Amniotic stem cell (primary cell): Measurements from ENCODE around the gene UQCC5.

Experiments used
- DNase-seq: peaks from one replicate; lab custom pipeline; 2025; lab: John Stamatoyannopoulos, UW

UQCC5 gene

DNA sequence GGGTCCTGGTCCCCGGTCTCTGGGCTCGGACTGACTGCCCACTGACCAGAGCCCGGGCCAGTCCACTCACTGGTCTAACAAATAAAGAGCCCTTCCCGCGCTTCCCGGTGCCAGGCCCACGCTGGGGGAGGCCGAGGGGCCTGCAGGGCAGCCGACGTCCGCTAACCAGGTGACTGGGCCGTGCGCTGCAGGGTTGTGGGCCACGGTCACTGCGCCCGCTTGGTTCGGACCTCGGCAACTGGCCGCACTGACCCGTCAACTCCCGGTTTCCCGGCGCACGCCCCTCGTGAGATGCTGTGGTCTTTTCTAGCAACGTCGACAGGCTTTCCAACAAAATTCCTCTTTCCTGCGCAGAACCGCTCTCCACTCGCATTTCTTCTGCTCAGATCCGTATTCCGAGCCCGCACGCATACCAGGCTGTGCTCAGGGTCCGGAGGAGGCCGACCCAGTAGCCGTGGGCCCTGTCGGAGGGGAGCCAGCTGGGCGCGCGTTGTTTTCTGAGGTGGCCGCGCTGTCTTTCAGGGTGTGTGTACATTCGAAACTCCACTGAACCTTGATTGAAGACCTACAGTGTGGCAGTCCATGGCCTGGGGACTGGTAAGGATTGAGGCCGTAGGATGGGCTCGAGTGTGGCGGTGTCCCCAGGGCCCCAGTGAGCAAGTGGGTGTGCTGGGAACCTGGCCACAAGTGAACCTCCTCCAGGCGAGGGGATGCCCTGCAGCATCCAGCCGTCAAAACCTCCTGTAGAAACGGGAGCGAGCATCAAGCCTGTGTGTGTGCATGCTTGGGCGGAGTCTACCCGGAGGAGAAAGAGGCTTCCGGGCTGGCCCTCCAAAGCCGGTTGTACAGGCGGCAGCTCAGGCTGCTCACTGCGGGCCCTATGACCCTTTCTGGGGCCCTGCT, 1.9 kb upstream of the UQCC5 start:
- no peak for DNase-seq

DNA sequence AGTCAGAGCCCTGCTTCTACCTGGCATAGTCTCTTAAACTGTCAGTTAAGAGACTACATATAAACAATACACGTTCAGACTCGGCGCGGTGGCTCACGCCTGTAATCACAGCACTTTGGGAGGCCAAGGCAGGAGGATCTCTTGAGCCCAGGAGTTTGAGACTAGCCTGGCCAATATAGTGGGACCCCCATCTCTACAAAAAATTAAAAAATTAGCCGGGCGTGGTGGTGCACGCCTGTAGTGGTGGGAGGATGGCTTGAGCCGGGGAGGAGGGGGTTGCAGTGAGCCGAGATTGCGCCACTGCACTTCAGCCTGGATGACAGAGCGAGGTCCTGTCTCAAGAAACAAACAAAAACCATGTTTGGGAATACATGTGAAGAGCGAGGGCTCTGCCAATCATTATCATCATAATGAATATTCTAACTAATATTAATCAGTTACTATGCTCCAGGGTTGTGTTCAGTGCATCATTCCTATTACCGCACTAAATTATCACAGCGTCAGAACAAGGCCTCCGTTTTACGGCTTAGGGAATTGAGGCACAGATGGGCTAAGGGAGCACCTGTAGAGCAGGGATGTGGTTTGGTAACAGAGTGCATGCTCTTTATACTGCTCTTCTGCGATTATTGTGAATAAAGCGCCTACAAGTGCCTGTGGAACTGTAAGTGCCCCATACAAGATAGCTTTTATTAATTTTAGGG, 844 bp upstream of the UQCC5 start:
- DNase-seq, result no peak

DNA sequence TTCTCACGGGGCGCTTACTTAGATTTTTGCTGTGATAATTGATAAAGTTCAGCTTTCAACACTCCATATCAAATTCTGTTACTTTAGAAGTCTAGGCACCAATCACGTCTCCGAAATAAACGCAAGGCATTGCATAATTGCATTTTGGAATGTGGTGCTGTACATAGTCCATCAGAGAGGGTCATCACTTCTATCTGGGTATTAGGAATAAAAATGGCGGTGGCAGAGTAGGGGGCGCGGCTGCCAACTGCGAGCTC, 365 bp upstream of the UQCC5 start:
- no peak for DNase-seq

DNA sequence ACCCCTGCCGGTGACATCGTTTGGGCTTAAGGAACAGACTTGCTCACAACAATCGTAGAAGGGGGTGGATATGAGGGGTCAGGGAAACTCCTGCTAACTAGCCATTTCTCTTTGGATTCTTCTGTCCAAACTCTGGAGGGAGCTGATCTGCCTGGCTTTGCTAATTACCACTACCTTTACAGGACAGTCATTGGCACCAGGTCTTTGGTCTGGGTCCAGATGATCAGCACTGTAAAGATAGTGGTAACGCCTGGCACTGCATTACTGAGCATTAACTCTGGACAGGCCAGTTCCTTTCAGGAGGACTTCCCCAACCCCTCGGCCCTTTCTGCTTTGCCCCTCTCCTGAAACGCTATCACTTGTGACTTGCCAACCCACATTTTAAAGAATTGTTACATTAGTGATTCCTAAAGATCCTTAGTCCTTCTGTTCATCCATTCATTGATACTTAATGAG, 788 bp downstream of the UQCC5 start:
- no peak for DNase-seq

DNA sequence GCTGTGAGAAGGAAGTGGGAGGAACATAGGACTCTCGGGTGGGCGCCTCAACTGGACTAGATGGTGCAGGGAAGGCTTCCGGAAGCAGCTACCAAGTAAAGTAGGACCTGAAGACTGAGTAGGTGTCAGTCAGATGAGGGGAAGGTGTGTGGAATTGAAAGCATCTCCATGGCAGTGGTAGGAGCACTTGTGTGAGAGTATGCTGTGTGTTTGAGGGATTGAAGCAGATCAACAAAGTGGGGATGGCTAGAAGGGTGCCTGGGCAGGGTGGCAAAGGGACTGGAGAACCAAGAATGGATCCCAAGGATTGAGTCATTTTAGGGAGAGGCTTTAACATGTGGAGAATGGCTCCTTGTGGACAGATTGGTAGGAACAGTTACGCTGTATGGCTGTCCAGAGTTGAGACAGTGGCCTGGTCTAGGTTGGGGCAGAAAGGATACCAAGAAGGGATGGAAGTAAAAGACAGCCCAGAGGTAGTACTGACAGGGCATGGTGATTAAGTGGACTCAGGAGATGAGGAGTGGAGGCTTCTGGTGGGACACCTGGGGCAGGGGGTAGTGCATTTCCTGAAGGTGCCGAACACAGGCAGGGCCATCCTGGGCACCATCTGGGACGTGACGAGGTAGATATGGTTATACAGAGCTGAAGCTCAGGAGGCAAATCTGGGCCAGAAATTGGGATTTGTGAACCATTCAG, 1.5 kb downstream of the UQCC5 start:
- DNase-seq, result no peak

DNA sequence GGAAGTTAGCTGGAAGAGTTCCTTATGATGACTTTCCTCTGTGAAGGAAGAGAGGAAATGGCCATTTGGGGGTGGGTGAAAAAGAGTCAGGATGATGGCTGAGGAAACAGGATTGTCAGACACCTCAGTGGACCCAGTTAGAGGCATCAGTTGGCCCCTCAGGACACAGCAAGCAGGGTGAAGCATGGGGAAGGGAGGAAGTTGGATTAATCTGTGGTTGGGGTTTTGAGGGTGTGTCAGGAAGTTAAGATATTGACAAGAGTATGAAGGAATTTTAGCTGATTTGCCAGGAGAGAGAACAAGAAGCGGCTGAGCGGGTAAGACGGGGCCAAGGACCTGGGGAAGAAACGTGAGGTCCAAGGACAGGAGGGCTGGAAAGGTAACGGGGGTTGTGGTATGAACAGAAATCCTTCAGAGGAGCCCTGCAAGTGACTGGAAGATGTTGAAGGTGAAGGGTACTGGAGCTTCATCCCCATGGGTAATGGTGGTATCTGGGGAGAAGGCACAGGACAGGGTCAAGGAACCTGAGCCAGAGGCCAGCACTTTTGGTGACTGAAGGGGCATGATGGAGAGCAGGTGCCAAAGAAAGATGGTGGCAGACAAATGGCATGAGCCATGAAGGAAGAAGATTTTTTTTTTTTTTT, 2.7 kb downstream of the UQCC5 start:
- no peak for DNase-seq

DNA sequence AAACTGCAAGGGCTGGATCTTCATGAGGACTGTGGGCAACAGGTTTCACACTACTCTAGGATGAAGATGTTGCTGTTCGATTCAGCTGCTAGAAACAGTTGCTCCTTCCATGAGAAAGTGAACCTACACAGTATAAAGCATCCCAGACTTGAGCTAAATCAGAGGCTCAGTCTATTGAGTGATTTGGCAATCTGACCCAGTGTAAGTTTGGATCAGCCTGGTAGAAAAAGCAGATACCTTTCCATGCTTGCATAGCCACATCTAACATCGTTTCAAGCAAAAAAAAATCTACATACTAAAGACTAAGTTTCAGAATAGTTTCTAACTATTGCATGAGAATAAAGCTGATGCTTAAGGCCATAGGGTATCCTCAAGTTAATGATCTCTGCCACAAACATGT, 4.6 kb downstream of the UQCC5 start:
- no peak for DNase-seq

DNA sequence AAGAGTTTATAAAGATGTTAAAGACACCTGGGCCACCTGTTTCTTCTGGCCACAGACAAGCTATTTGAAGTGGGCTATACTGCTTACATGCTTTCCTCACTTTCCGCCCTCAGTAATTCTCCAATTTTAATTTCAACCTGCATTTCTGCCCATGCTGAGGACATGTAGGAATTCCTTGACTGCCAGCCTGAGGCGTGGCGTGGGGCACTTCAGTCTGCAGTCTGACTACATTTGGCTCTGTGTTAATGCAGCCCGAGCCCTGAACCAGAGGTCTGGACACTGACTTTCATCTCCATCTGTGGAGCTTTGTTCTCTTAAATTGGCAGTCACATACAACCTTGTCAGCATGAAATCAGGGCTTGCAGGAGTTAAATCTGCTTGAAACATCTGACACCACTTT, 8.5 kb downstream of the UQCC5 start:
- no peak for DNase-seq

DNA sequence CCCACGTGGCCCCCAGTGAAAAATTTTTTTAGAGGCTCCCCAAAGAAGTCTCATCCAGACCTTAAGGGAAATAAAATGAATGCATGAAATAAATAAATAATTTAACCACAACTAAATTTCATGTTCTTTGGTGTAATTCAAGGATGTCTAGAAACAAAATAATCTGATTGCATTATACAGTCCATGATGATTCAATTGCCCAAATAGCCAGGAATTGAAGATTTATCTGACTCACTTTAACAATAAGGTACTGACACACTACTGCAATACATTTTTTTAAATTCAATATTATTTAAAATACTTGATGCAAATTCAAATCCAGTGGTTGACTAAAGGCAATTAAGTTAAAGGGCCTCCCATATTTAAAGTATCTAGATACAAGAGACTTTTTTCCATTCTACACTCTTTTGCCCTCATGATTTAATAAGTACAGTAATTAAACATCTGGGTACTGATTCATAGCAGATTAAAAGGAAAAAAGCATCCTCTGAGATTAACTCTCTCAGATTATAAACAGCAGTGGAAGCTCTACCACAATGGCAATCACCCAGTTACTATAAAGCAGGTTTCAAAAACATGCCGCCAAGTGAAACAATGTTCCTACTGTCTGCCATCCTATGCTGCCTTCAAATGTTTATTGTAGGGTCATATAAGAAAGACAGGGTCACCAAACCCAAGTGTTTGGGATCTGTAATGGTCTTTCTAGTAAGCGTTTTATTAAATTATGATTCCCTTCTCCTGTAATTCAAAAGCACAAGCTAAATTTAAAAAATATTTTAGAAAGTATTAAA, 9.9 kb downstream of the UQCC5 start:
- DNase-seq, result no peak

DNA sequence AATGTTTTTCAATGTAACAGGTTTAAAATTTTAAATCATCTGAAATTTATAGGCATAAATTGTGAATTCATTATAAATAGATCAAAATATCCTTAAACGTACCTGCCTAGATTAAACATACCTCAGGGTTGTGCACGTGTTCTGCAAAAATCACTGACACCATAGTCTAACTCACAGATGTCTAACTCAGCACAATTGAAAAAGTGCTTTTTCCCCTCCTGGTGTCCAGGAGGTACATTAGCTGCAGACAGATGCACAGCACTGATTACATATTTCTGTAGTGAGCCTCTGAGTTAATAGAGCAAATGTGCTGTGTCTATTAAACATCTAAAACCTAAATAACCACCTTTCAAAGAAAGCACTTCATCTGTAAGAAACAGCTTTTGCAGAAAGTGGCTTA, 10.7 kb downstream of the UQCC5 start:
- DNase-seq, result no peak

DNA sequence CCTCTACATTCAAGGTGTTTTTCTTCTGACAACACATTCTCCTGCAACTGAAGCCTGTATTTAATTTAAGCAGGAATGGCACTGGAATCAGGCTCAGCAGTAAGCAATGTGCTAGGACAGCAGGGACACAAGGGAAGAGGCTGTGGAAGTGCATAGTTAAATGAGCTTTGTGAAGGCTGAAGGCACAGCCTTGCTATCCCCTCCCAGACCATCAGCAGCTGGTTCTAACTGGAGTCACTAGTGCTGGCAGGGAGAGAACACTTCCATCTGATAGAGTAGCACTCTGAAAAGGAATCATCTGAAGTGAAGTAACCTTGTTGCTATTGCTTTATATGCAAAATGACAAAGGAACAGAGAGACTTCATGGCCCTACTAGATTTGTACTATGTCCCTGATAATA, 14.7 kb downstream of the UQCC5 start:
- no peak for DNase-seq

DNA sequence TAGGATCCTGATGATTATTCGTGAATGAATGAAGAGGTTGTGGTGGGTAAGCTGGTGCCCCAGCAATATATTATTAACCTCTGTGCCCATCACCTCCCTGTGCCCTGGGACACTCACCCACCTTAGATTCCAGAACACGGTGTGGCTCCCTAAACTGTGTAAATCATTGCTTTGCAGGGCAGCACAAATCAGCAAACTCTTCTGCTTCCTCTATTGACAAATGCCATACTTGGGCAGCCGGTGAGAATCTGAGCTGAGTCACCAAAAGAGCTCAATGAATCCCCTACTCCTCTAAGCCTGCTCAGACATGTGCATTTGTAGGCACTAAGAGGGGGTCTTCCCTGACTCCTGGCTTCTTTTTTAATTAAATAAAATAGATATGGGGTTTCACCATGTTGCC, 15.7 kb downstream of the UQCC5 start:
- no peak for DNase-seq

DNA sequence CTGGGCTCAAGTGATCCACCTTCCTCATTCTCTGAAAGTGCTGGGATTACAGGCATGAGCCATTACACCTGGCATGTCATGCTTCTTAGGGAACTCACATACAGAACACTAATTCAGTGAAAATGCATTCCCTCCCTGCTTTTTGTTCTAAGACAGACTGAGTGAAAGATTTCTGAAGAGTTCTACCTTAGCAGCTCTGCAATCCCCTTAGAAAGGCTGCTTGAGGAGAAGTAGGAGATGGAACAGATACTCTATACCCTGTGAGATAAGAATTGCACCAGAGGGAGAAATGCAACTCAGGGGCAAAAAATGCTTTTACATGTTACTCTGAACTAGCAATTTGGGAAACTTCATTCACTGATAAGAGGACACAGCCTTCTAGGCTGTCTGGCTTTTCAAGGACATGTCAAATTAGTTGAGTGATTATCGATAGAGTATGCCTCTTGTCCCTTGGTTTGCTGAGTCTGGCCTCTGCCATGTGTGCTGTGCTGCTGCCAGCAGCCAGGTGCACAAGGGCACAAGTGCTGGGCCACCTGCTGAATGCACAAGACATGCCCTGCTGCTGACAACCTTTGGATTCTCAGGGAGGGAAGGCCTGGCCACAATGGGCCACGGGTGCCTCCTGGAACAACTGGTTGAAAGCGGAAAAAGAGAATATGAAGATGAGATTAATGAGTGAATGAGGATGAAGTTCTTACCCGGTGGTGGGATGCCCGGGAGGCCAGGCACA, 17.8 kb downstream of the UQCC5 start:
- no peak for DNase-seq

DNA sequence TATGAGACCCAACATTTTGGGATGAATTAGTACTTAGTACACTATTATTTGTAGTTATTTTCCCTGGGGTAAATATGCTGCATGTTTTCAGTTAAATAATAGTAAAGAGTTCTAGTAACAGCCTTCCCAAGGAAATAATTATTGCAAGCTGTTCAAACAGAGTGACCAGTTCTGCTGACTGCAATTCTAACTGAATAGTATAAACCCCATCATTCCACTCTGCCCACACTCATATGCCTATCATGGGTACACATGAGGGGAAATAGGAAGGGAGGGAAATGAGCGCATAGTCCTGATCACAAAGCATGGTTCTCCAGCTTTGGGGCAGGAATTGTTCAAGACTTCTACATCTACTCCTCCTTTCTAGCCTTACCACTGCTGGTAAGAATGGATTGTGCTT, 18.7 kb downstream of the UQCC5 start:
- DNase-seq, result no peak

DNA sequence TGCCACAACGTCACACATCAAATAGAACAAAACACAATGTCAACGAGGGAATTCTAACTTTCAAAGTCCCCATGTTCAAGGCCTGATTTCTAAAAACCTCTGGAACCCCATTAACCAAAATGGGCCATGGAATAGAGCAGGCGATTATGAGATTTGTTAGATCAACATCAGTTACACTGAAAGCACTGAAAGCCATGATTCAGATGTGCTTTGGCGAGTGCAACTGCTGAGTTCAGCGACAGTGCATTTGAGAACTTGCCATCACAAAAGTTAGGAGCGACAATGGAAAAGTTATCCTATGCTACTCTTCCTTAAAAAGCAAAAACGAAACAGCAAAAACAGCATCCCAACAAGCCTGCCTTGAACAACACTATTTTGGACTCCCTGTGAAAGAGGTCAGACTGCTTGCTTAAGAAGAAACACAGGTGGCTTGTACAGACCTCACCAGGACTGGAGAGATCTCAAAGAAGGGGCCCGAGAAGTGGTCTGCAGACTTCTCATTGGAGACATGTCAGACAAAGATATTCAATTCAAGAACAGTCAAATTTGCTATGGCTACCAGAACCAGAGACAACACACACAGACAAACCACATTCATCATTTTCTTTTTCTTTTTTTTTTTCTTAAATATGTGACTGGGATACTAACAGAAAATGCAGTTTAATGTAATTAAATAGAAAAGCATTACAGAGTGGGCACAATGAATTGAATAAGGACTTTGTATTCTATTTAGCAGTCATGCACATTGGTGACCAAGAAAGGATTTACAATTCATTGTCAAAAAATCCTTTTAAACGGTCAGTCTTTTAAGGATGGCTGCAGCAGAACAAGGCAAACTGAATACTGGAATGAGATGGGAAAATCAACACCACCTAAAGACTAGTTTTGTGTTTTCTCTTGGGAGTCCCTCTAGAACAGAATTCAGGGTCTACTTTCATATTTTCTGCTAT, 20.9 kb downstream of the UQCC5 start:
- DNase-seq, result no peak

DNA sequence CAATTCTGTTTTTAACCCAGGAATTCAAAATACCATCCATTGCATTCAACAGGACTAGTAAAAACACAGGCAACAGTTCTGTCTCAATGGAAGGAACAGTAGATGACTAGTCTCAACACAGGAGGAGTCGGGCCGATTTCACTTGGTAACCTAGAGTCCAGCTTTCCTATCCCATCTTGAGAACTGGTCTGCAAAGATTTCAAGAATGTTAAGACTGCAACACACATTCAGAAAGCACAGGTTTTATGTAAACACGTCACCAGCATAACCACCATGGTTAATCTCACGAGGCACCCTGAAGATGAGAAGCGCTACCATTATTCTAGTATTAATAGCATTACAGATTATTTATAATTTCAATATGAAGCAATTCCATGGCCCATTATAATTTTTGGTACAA, 22.0 kb downstream of the UQCC5 start:
- no peak for DNase-seq

DNA sequence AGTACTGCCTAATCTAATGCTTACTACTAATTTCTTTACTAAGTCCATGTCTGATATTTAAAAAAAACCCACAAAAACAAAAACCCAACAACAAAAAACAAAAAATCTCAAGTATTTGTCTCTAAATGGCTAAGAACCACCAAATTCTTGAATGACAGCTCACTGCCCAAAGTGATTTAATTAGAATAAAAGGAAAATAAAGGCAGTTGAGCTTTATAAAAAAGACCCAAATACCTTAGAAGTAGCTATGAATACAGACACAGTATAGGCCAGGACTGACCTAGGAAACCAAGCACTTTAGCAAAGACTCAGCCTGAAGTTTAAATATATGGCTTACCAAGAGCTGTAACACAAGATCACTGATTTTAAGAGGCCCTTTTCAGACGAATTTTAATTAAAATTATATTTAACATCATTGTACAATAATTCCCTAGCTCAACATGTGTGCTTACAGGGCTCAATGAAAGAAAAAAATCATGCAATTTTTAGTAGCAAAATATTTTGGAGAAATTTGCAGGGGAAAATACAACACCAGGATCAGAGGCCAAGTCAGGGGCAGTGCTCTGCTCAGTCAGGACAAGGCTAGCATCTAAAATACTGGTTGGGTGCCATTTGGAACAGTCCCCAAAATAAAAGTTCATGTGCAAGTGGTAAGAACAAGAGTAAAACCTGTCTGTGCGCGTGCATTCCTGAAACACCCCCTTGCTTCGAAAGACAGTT, 24.8 kb downstream of the UQCC5 start:
- no peak for DNase-seq

DNA sequence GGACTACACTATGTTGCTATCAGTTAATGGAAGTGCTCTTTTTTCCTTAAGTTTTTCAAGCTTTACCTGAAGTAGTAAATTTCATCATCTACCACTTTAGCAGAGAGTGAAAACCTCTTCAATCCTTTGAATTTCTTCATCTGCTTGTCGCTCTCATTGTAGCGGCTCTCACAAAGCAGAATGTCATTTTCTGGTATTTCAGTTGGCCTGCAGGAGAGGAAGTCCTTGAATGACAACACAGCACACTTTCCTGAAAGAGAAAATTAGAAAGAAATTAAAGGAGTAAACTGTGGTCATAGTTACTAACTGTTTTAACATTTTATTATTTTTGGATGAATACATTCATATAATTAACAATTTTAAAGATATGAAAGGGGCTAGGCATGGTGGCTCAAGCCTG, 27.6 kb downstream of the UQCC5 start:
- DNase-seq, result no peak

DNA sequence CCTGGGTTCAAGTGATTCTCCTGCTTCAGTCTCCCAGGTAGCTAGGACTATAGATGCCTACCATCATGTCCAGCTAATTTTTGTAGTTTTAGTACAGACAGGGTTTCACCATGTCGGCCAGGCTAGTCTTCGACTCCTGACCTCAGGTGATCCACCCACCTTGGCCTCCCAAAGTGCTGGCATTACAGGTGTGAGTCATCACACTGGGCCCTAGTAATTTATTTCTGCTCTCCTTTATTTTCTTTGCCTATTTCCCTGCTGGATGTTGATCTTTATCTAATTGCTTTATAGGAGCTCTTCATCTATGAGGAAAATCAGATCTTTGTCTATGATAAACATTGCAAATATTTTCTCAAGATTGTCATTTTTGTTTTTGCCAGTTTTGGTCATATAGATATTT, 31.7 kb downstream of the UQCC5 start:
- no peak for DNase-seq
